Activated T-helper 1 cell treated with anti-CD3 and anti-CD28 coated beads, Interleukin-2, amount 50 U/mL, for 16 hours (primary cell): Measurements from ENCODE around the gene ANTXRL.
"Not testable (repeated sequence)": the region's sequence is repeated elsewhere in the genome, so short reads cannot be mapped to it uniquely, and the experiment has no call there.

Experiments
- DNase-seq, 2 donors: peaks; one replicate each; pipeline ENCODE4 v3.0.0-alpha.2; 2020; ENCODE audit warnings: low read depth in 1 of 2, low spot score in 1 of 2

Gene ANTXRL

GRCh38 chr10:46293832-46294640 lies 7.2 kb downstream of the ANTXRL start:
- DNase-seq, result peak in 1 of 2 donors; percentile 2

- DNase-seq, result peak in 1 of 2 donors; percentile 4
Observed at GRCh38 chr10:46294641-46295220, 7.9 kb downstream of the ANTXRL start.

GRCh38 chr10:46295350-46296010 lies 8.7 kb downstream of the ANTXRL start:
- DNase-seq, result not testable (repeated sequence)

GRCh38 chr10:46296086-46296485 lies 9.3 kb downstream of the ANTXRL start:
- not testable (repeated sequence) for DNase-seq

- DNase-seq, result no peak
Observed at GRCh38 chr10:46296641-46297141, 9.9 kb downstream of the ANTXRL start.

GRCh38 chr10:46297406-46298204 lies 10.8 kb downstream of the ANTXRL start:
- DNase-seq, result no peak

- DNase-seq, result no peak
Observed at GRCh38 chr10:46298477-46299285, 11.9 kb downstream of the ANTXRL start.

- no peak for DNase-seq
Observed at GRCh38 chr10:46299286-46299535, 12.4 kb downstream of the ANTXRL start.

- no peak for DNase-seq
Observed at GRCh38 chr10:46299536-46300369, 13.0 kb downstream of the ANTXRL start.

- DNase-seq, result not testable (repeated sequence)
Observed at GRCh38 chr10:46300370-46300711, 13.5 kb downstream of the ANTXRL start.

- DNase-seq, result no peak
Observed at GRCh38 chr10:46301056-46301645, 14.4 kb downstream of the ANTXRL start.

- DNase-seq, result peak in 1 of 2 donors; percentile 1
Observed at GRCh38 chr10:46301721-46302479, 15.1 kb downstream of the ANTXRL start.

GRCh38 chr10:46302765-46303352 lies 16.1 kb downstream of the ANTXRL start:
- DNase-seq, result peak in 1 of 2 donors; percentile 3

GRCh38 chr10:46304062-46304461 lies 17.3 kb downstream of the ANTXRL start:
- DNase-seq, result no peak

GRCh38 chr10:46304671-46305070 lies 17.9 kb downstream of the ANTXRL start:
- peak in 1 of 2 donors; percentile 2 for DNase-seq

GRCh38 chr10:46305079-46305818 lies 18.5 kb downstream of the ANTXRL start:
- DNase-seq, result peak in 1 of 2 donors; percentile 3

GRCh38 chr10:46305986-46306385 lies 19.2 kb downstream of the ANTXRL start:
- no peak for DNase-seq
